GM06990 (cell line): Measurements from ENCODE around the gene PRKG2.

Experiments used
- DNase-seq: peaks from one replicate; pipeline ENCODE4 v3.0.0-alpha.2; 2011; ENCODE audit not compliant: insufficient read length; ENCODE audit errors: extremely low read depth
- H3K27me3 ChIP-seq: replicated peaks from 2 replicates; pipeline ENCODE4 v1.6.0; 2011; ENCODE audit warnings: low read length; ENCODE audit not compliant: control insufficient read depth, insufficient read depth
- H3K36me3 ChIP-seq: 2 replicates; pipeline ENCODE4 v1.5.1; 2011; ENCODE audit warnings: low read length; ENCODE audit not compliant: control insufficient read depth, insufficient read depth
- H3K4me3 ChIP-seq: replicated peaks from 2 replicates; pipeline ENCODE4 v1.5.1; 2011; ENCODE audit warnings: low read depth, mild to moderate bottlenecking, control low read depth, low read length
- CTCF ChIP-seq: IDR thresholded peaks from 2 replicates; pipeline ENCODE4 v1.5.1; 2011; ENCODE audit warnings: low read length, control low read depth, mild to moderate bottlenecking, inconsistent platforms; ENCODE audit not compliant: insufficient read depth, poor library complexity, severe bottlenecking

Gene PRKG2

GRCh38 chr4:81102107-81102506 lies 112.9 kb downstream of the PRKG2 start:
- no peak for DNase-seq
- H3K36me3 ChIP-seq, result no peaks in the 10 kb centered on the region
- no peaks in the 10 kb centered on the region for H3K27me3 ChIP-seq
- no peak for TF ChIP-seq CTCF
- no peak overlapping the region for H3K4me3 ChIP-seq

GRCh38 chr4:81096566-81096965 lies 118.5 kb downstream of the PRKG2 start:
- Histone ChIP-seq H3K27me3 (no peaks in the 10 kb centered on the region), H3K36me3 (no peaks in the 10 kb centered on the region), H3K4me3 (no peak overlapping the region)
- no peak for DNase-seq
- no peak for TF ChIP-seq CTCF

- Histone ChIP-seq H3K4me3 (no peak overlapping the region), H3K27me3 (no peaks in the 10 kb centered on the region), H3K36me3 (no peaks in the 10 kb centered on the region)
- no peak for DNase-seq
- TF ChIP-seq CTCF, result no peak
Measured at GRCh38 chr4:81095389-81095788, 119.6 kb downstream of the PRKG2 start.

DNA sequence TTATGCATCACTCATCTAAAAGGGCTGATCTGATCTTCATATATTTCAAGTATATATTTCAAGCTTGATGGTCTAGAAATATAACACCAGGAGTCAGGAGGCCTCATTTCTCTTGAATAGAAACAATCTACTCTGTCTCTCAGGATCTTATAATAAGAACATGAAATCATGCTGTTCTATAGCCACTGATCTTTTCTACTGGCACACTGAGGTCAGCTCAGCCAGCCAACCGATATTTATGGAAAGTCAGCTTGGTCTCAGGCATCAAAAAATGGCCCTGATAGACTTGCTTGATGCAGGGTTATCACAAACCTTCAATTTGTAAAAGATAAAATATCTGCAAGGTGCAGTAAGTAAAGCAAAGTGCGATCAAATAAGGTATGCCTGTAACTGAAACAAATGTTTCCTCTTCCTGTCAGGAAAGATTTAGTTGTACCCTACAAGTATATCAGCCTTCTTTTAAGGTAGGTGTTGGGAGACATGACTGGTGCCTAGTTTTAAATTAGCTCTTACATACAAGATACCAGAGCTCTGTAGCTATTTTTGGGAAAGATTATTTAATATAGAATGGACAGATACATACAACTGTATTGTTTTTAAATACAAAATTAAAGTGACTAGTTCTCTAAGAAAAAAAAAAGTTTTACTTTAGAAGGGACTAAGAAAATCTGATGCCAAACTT lies 121.2 kb downstream of the PRKG2 start:
- DNase-seq, result no peak
- Histone ChIP-seq H3K36me3 (no peaks in the 10 kb centered on the region), H3K27me3 (no peaks in the 10 kb centered on the region), H3K4me3 (no peak overlapping the region)
- no peak for TF ChIP-seq CTCF

DNA sequence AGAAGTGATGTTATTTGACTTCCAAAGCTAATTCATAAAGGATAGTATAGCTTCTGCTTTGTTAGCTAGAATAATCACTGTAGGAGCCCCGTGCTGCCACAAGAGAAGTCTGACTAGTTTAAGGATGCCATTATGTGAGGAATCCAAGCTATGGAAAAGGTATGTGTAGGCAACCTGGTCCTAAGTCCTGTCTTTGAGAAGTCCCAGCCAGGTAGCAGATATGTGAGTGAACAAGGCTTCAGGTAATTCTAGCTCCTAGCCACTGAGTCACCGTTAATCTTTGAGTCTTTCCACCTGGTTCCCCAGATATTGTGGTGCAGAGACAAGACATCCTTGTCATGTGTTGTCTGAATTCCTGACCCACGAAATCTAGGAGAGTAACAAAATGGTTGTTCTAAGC lies 129.0 kb downstream of the PRKG2 start:
- TF ChIP-seq CTCF, result no peak
- no peak for DNase-seq
- no peaks in the 10 kb centered on the region for H3K27me3 ChIP-seq

GRCh38 chr4:81085291-81085690 lies 129.7 kb downstream of the PRKG2 start:
- no peak for TF ChIP-seq CTCF
- H3K4me3 ChIP-seq, result no peak overlapping the region
- no peaks in the 10 kb centered on the region for H3K27me3 ChIP-seq
- no peaks in the 10 kb centered on the region for H3K36me3 ChIP-seq
- DNase-seq, result no peak

More for the DNA sequence above, 129.0 kb downstream of the PRKG2 start:
- Histone ChIP-seq H3K4me3 (no peak overlapping the region), H3K36me3 (no peaks in the 10 kb centered on the region)
